HepG2 (cell line): Measurements from ENCODE around the gene CHST12. TPM values are rescaled to one million over a fixed set of nuclear protein-coding genes. Genes with fewer than 3 reads are reported as not detected.

Experiments used
- ATF7 ChIP-seq, 2 experiments: fragments of 450-650 bp in 1 of 2; sonication (generic) in 1 of 2; formaldehyde crosslinking in 1 of 2; IDR thresholded peaks; 2 replicates each; pipeline versions ENCODE4 v1.4.0 to v1.6.1; 2016 to 2020; ENCODE audit warnings: antibody characterized with exemption in 1 of 2, mild to moderate bottlenecking in 1 of 2, missing genetic modification reagents in 1 of 2
- CBX1 ChIP-seq: IDR thresholded peaks from one replicate; pipeline ENCODE4 v1.6.1; 2016; ENCODE audit warnings: antibody characterized with exemption, low read depth
- CBX5 ChIP-seq: sonication (generic); formaldehyde crosslinking; IDR thresholded peaks from 2 replicates; pipeline ENCODE4 v1.4.0; 2020; ENCODE audit warnings: missing genetic modification reagents, borderline replicate concordance
- CHCHD3 ChIP-seq: sonication (generic); formaldehyde crosslinking; IDR thresholded peaks from 2 replicates; pipeline ENCODE4 v1.8.0; 2022; ENCODE audit warnings: mild to moderate bottlenecking, missing genetic modification reagents, moderate library complexity
- IRX3 ChIP-seq: sonication (generic); formaldehyde crosslinking; IDR thresholded peaks from 2 replicates; pipeline ENCODE4 v1.8.1; 2023; ENCODE audit warnings: mild to moderate bottlenecking, low read depth, missing genetic modification reagents, borderline replicate concordance
- MLLT10 ChIP-seq: sonication (generic); formaldehyde crosslinking; IDR thresholded peaks from 2 replicates; pipeline ENCODE4 v1.4.0; 2020; ENCODE audit warnings: missing genetic modification reagents
- MXD4 ChIP-seq: IDR thresholded peaks from 2 replicates; pipeline ENCODE4 v1.6.1; 2016; ENCODE audit warnings: mild to moderate bottlenecking, missing biosample characterization, missing genetic modification reagents
- NPAS2 ChIP-seq: sonication (generic); formaldehyde crosslinking; IDR thresholded peaks from 2 replicates; pipeline ENCODE4 v1.8.0; 2022; ENCODE audit warnings: mild to moderate bottlenecking, missing genetic modification reagents, borderline replicate concordance
- PHF8 ChIP-seq: sonication (generic); formaldehyde crosslinking; IDR thresholded peaks from 2 replicates; pipeline ENCODE4 v1.5.0; 2020; ENCODE audit warnings: missing genetic modification reagents
- RNF2 ChIP-seq: fragments of 450-650 bp; conservative IDR thresholded peaks from 2 replicates; pipeline ENCODE4 v1.6.1; 2016; ENCODE audit warnings: low read depth
- STAT5B ChIP-seq: sonication (generic); formaldehyde crosslinking; IDR thresholded peaks from 2 replicates; pipeline ENCODE4 v1.4.0; 2020; ENCODE audit warnings: missing genetic modification reagents
- TBP ChIP-seq: sonication (generic); formaldehyde crosslinking; IDR thresholded peaks from 2 replicates; pipeline ENCODE4 v1.5.0; 2020; ENCODE audit warnings: missing genetic modification reagents
- THYN1 ChIP-seq: sonication (generic); formaldehyde crosslinking; IDR thresholded peaks from 2 replicates; pipeline ENCODE4 v1.8.1; 2023; ENCODE audit warnings: low read depth, mild to moderate bottlenecking, moderate library complexity, missing genetic modification reagents, borderline replicate concordance
- TSC22D2 ChIP-seq: sonication (generic); formaldehyde crosslinking; IDR thresholded peaks from 2 replicates; pipeline ENCODE4 v1.5.1; 2020; ENCODE audit warnings: missing genetic modification reagents, mild to moderate bottlenecking, borderline replicate concordance
- ZNF138 ChIP-seq: sonication (generic); formaldehyde crosslinking; IDR thresholded peaks from 2 replicates; pipeline ENCODE4 v1.5.0; 2020; ENCODE audit warnings: mild to moderate bottlenecking, low read depth, missing genetic modification reagents
- ZNF337 ChIP-seq: sonication (generic); formaldehyde crosslinking; IDR thresholded peaks from 2 replicates; pipeline ENCODE4 v1.5.1; 2020; ENCODE audit warnings: missing genetic modification reagents, low read depth, mild to moderate bottlenecking, borderline replicate concordance
- ZNF503 ChIP-seq: sonication (generic); formaldehyde crosslinking; IDR thresholded peaks from 2 replicates; pipeline ENCODE4 v1.4.0; 2020; ENCODE audit warnings: missing genetic modification reagents
- ZNF607 ChIP-seq: sonication (generic); formaldehyde crosslinking; IDR thresholded peaks from 2 replicates; pipeline ENCODE4 v1.5.1; 2020; ENCODE audit warnings: missing genetic modification reagents, mild to moderate bottlenecking, borderline replicate concordance
- ZNF672 ChIP-seq: sonication (generic); formaldehyde crosslinking; IDR thresholded peaks from 2 replicates; pipeline ENCODE4 v1.8.1; 2022; ENCODE audit warnings: missing genetic modification reagents
- ZNF678 ChIP-seq: sonication (generic); formaldehyde crosslinking; IDR thresholded peaks from 2 replicates; pipeline ENCODE4 v1.4.0; 2020; ENCODE audit warnings: mild to moderate bottlenecking, missing genetic modification reagents
- ZNF768 ChIP-seq: sonication (generic); formaldehyde crosslinking; IDR thresholded peaks from 2 replicates; pipeline ENCODE4 v1.4.0; 2020; ENCODE audit warnings: missing genetic modification reagents
- polyA plus RNA-seq, 8 experiments: library from polyadenylated mRNA; depleted of rRNA in 3 of 8; stranded (reverse) in 7 of 8; unstranded in 1 of 8; fragments of >200 nt; fragmentation: Illumina TruSeq in 4 of 8; extraction: Trizol in 4 of 8; gene quantifications; 2 replicates each; pipeline versions ENCODE4 v1.2.1 to v1.2.3, GENCODE V29; 2011 to 2016; ENCODE audit warnings: low read depth in 4 of 8, missing spikeins in 1 of 8, mixed read lengths in 1 of 8; ENCODE audit not compliant: insufficient read depth in 1 of 8
- total RNA-seq, 5 experiments: library from RNA; depleted of rRNA; stranded (reverse); fragments of >200 nt; fragmentation: Illumina TruSeq; extraction: Trizol; gene quantifications; 2 replicates each; pipeline ENCODE4 v1.2.3, GENCODE V29; 2016; ENCODE audit warnings: low read depth in 1 of 5
- TF ChIP-seq, protein P1 (sequence below): sonication (generic); formaldehyde crosslinking; IDR thresholded peaks from 2 replicates; pipeline ENCODE4 v1.4.0; 2020; ENCODE audit warnings: missing genetic modification reagents
- TF ChIP-seq, protein P2 (sequence below): sonication (generic); formaldehyde crosslinking; IDR thresholded peaks from 2 replicates; pipeline ENCODE4 v1.4.0; 2020; ENCODE audit warnings: mild to moderate bottlenecking, missing genetic modification reagents

The CHST12 gene
- total and polyA plus RNA-seq, 2 of the 13 experiments (the other 11 are each of a cell fraction or from before 2014, with no cell fraction given): 6.4 to 15.8 TPM

DNA sequence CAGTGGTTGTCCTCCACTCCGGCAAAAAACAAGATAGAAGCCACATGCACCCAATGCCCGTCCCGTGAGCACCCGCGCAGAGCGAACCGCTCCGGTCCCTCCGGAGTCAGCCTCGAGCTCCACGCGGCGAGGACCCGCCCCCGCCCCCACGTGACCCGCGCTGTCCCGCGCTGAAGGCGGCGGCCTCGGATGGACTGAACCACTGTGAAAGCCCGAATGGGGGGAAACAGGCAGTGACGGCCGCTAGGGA, 49.5 kb upstream of the CHST12 start (continued):
- TF ChIP-seq ZNF337 (CRISPR knock-in tag) (no peak), PHF8 (CRISPR knock-in tag) (peak; percentile 77), ATF7 (IDR thresholded peaks at IDR 0.05) (no peak), ATF7 (CRISPR knock-in tag; IDR thresholded peaks at IDR 0.05) (peak; percentile 66; the same call in 1 of the 2 replicates), ZNF607 (CRISPR knock-in tag) (peak; percentile 88; the same call in 1 of the 2 replicates), STAT5B (CRISPR knock-in tag) (0 out of 2 replicates have a peak, but pooled peaks have one; percentile 77), CBX5 (CRISPR knock-in tag) (peak; percentile 81; the same call in 1 of the 2 replicates), MXD4 (CRISPR knock-in tag) (peak; percentile 98), ZNF503 (CRISPR knock-in tag) (peak; percentile 41; the same call in 1 of the 2 replicates), RNF2 (peak; percentile 99), ZNF678 (CRISPR knock-in tag) (no peak; the same call in 1 of the 2 replicates), TSC22D2 (CRISPR knock-in tag) (peak; percentile 84), THYN1 (CRISPR knock-in tag) (0 out of 2 replicates have a peak, but pooled peaks have one; percentile 40), CHCHD3 (CRISPR knock-in tag) (peak; percentile 92; the same call in 1 of the 2 replicates), ZNF768 (CRISPR knock-in tag) (peak; percentile 79; the same call in 1 of the 2 replicates), TBP (no peak), MLLT10 (CRISPR knock-in tag) (no peak), ZNF672 (CRISPR knock-in tag) (no peak), IRX3 (CRISPR knock-in tag) (peak; percentile 92), CBX1 (peak; percentile 51), ZNF138 (CRISPR knock-in tag) (0 out of 2 replicates have a peak, but pooled peaks have one; percentile 64), NPAS2 (CRISPR knock-in tag) (no peak)
- TF ChIP-seq, protein P1, sequence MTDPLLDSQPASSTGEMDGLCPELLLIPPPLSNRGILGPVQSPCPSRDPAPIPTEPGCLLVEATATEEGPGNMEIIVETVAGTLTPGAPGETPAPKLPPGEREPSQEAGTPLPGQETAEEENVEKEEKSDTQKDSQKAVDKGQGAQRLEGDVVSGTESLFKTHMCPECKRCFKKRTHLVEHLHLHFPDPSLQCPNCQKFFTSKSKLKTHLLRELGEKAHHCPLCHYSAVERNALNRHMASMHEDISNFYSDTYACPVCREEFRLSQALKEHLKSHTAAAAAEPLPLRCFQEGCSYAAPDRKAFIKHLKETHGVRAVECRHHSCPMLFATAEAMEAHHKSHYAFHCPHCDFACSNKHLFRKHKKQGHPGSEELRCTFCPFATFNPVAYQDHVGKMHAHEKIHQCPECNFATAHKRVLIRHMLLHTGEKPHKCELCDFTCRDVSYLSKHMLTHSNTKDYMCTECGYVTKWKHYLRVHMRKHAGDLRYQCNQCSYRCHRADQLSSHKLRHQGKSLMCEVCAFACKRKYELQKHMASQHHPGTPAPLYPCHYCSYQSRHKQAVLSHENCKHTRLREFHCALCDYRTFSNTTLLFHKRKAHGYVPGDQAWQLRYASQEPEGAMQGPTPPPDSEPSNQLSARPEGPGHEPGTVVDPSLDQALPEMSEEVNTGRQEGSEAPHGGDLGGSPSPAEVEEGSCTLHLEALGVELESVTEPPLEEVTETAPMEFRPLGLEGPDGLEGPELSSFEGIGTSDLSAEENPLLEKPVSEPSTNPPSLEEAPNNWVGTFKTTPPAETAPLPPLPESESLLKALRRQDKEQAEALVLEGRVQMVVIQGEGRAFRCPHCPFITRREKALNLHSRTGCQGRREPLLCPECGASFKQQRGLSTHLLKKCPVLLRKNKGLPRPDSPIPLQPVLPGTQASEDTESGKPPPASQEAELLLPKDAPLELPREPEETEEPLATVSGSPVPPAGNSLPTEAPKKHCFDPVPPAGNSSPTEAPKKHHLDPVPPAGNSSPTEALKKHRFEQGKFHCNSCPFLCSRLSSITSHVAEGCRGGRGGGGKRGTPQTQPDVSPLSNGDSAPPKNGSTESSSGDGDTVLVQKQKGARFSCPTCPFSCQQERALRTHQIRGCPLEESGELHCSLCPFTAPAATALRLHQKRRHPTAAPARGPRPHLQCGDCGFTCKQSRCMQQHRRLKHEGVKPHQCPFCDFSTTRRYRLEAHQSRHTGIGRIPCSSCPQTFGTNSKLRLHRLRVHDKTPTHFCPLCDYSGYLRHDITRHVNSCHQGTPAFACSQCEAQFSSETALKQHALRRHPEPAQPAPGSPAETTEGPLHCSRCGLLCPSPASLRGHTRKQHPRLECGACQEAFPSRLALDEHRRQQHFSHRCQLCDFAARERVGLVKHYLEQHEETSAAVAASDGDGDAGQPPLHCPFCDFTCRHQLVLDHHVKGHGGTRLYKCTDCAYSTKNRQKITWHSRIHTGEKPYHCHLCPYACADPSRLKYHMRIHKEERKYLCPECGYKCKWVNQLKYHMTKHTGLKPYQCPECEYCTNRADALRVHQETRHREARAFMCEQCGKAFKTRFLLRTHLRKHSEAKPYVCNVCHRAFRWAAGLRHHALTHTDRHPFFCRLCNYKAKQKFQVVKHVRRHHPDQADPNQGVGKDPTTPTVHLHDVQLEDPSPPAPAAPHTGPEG (CRISPR knock-in tag): peak; percentile 65; the same call in 1 of the 2 replicates
- TF ChIP-seq, protein P2, sequence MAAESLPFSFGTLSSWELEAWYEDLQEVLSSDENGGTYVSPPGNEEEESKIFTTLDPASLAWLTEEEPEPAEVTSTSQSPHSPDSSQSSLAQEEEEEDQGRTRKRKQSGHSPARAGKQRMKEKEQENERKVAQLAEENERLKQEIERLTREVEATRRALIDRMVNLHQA (CRISPR knock-in tag): 0 out of 2 replicates have a peak, but pooled peaks have one; percentile 45
